HL-60/S4 treated with phorbol 12-myristate 13-acetate at 8.2 ng/mL for 4 days and 3 days (cell line): ENCODE data around the gene CASZ1.

Experiments
- in situ Hi-C: fragments of 300-500 bp; cut with MboI; formaldehyde crosslinking; loops from 2 replicates; pipeline ENCODE4 v1.15.0; 2022; ENCODE audit warnings: low sequenced_read_pairs

Gene CASZ1

DNA sequence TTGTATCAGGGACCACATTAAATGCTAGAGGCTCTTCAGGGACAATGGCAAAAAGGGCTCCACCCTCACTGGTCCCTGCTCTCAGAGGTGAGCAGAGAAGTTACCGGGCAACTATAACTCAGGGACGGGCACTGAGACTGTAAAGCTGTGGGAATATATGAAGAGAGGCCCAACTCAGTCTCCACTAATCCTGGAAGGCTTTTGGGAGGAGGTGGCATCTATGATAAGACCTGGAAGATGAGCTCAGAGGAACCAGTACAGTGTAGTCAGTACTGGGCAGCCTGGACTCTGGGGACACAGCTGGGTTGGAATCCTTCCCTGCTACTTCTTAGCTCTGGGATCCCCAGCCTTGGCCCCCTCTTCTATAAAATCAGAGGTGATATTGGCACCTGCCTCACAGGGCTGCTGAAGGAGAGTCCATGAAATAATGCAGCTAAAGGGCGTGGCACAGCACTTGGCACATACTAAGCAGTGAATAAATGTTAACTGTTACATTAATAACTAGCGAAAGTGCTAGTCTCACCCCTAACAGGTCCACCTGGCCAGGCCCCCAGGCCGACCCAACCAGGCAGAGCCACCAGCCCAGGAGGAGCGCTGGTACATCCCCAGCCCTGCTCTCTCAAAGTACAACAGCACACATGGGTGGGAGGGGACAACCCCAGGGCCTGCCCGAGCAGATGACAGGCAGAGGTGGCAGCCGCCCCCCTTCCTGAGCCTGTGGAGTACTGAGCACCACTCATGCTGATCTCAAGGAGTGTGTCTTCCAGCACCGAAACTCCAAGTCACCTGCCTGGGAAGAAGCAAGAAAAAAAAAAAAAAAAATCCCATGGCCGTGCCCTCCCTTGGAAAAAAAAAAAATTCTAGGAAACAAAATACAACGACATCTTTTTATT is 62.7 kb downstream of the CASZ1 start:
- in situ Hi-C loops, result no loop called here

DNA sequence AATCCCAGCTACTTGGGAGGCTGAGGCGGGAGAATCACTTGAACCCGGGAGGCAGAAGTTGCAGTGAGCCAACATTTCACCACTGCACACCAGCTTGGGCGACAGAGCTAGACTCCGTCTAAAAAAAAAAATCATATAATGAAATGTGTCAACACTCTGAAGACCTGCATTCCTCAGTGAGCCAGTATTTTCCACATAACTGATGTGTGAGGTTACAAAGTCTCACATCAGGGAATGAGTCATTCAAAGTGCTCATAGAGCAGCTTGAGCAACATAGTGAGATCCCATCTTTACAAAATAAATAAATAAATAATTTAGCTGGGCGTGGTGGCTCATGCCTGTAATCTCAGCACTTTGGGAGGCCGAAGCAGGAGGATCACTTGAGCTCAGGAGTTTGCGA is 65.5 kb downstream of the CASZ1 start:
- in situ Hi-C loops, result no loop called here

DNA sequence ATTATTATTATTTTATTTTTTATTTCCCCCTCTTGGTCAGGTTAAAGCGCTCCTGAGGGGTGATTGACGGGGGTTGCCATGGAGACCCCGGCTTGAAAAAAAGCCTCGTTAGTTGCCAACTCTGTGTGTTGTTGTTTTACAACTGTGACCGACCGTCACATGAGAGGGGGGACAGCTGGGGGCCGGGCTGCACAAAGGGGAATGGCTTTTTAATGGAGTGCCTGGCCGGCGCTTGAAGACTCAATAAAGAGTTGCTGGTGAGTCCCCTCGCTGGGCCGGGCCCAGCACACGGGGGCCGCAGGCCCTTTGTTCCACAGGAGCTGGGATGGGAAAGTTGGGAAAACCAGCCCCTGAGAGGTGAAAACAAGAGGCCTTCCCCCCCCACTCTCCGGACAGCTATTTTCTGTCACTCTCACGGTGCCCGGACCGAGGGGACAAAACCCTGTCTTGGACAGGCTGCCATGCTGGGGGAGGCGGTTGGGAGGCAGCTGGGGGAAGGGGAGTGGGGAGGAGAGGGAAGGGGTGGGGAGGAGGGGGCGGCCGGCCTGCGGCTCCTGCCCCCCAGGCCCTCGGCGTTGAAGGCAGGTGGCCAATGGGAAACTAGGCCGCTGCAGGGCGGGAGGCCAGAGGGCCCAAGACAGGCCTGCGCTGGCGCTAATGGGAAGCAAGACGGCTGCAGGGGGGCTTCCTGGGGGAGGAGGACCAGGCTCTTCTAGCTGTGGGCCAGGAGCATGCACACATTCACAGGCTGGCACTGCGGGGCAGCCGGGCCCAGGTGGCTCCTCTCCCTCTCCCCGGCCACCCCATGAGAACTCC is 67.6 kb downstream of the CASZ1 start:
- in situ Hi-C loops, result no loop called here

DNA sequence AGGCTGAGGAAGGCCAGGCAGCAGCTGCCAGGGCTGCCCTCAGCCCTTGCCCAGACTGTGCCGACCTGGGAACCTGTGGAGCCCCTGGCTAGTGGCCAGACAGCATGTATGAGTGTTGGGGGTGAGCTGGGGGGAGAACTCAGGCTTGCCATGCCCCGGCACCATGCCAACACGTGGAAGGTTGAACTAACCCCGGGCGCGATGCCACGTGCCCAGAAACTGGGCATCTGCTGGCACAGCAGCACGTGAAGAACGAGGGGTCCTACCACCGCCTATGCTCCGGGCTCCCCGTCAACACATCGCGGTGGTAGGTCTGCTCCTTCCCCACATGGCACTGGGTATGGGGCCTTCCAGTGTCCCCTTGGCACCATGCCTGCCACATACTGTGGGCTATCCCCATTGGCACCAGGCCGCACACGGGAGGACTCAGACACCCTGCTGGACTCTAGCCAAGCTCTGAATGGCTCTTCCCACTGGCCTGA is 68.7 kb downstream of the CASZ1 start:
- in situ Hi-C loops, result no loop called here

DNA sequence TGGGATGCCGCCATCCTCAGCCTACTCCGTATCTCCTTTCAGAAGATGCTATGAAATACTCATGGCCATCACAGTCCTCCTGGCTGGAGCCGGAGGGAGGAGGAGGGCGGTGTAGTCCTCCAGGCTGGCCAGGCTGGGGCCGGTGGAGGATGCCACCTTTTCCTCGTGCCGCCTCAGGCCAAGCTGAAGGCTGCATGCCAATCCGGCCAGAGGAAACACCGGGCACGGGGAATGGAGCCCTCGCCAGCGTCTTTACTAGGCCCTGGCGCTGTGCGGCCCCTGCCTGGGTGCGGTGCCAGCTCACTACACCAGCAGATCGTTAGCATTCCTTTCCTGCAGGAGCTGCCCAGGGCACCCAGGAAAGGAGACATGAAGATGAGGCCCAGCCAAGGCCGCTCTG is 70.1 kb downstream of the CASZ1 start:
- in situ Hi-C loops, result no loop called here

DNA sequence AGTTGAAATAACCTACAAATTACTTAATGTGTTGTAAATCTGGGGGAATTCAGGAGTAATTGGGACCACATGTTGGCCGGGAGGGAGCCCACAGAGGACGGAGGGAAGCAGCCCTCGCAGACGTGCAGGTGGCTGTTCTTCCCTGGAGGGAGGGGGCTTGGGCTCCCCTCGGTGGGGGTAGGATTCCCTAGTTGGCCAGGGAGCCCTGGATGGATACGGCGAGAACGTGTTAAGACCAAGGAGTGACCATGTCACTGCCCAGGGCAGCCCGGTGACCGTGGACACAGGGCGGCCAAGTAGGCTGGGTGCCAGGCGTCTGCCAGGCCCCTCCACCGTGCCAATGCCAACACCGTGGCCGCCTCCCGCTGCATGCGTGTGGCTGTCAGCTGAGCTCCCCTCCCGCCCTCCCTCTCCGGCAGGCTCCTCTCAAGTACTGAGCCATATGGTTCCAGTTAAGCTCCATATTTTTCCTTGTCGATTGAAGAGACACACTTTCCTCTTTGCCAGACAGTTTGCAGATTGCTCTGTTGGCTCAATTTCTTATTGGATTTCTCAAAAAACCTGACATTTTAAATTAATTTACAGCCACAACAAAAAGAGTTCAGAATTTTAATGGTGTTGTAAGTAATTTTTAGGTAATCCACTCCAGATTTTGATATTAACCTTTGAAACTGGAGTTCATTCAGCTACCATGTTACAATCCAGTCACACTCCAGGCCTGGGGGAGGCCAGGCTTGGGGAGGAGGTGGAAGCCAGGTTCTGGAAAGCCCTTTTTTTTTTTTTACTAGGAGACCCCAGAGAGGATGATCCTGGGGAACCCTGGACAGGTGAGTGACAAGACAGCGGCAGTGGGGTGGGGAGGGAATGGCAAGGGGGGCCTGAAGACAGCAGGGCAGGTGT is 71.2 kb downstream of the CASZ1 start:
- in situ Hi-C loops, result no loop called here

DNA sequence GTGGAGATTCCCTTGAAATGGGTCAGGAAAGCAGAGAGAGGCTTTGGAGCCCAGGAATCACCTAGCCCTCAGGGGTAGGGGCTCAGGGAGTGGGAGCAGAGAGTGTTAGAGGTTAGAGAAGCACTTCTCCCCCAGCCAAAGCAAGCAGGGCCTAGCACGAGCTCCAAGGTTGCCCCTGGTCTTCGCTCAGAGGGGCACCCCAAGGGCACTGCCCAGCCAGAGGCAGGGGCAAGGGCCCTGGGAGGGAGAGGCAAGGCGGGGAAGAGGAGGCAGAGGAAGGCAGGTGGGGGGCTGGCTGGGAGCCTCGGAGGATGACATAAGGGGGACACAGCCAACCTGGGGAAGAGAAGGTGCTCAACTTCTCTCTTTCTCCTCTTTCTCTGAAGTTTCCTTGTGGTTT is 71.9 kb downstream of the CASZ1 start:
- in situ Hi-C loops, result no loop called here

DNA sequence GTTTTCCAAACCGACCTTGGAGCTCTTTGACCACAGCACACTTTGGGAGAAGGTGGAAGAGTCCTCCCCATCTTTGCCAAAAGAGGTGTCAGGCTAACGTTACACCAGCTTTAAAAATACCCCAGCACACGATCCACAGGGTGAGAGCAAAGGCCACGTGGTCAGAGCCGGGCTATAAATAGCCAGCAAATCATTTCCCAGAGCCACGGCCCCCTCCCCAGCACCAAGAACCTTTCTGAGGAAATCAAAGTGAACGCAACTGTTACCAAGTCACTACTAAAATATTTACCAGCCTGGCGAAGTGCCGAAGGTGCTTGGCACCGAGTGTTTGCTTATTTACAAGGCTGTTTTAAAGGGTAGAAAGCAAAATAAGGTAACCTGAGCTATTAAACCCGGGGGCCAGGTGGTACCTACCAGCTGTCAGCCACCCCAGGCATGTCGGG is 72.4 kb downstream of the CASZ1 start:
- in situ Hi-C loops, result no loop called here

DNA sequence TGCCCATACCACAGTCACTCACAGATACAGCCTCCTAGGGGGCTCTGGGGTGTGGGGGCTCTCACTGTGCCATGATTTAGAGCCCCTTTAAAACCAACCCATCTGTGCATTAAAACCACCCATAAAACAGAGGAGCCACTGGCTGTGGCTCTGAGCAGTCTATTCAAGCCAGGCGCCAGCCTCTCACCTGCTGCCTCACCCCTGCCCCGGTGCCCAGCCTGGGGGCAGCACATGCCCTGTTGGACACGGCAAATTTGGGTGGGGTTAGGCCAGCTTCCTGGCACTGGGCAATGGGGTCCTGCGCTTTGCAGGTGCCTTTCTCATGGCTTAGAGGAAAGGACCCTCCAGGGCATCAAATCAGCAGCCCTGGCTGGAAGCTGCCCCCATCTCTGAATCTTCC is 73.1 kb downstream of the CASZ1 start:
- in situ Hi-C loops, result no loop called here

DNA sequence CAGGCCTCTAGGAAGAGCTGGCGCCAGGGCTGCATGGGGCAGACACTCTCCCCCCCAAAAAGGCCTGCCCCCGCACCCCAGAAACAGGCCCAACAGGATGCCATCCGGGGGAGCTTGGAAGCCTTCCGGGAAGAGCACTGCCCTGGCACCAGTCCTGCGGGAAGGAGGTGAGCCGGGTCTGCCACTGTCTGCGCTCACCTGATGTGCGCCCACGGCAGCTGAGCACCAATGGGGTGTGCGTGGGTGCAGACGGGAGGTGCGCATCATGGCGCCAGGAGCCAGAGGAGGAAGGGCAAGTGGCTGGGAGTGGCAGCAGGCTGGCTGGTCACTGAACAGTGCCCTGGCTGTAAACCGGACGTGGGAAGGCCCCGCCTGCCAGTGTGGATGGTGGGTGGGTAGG is 73.6 kb downstream of the CASZ1 start:
- in situ Hi-C loops, result no loop called here

DNA sequence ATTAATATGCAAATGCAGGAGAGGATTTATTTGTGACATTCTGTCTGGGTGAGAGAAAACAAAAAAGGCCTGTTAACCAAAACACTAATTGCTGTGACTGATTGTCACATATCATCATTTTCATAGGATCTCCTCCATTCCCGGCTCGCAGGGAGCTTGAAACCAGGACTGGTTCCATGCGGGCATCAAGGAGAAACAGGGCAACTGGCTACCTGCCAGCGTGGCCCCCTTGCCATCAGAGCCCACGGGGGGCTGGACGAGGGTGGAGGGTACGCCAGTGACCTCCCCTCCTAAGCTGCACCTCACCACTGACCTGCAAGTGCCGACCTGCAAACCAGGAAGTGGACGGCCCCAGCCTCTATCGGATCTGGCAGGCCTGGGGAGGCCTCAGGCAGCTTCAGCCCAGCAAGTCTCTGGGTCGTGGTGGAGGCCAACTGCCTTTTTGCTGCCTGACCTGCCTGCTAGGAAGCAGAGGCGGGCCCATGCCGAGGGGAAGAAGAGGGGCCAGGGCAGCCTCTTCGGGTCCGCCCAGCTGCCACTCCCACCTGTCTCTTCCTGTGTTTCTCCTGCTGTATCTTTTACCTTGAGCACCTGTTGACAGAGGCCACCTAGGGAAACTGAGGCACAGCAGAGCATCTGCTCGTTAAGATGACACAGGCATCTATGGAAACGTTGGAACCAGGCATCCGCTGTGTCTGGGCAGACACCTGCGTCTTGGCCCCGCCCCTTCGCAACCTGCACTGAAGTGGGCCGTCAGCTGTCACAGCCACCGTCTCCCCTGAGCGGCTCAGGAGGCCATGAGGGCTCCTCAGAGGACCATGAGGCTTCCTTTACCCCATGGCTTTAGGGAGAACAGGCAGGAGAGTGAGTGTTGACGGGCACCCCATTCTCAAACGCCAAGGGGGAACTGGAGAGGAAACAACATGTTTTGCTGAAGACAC is 74.8 kb downstream of the CASZ1 start:
- in situ Hi-C loops, result no loop called here

DNA sequence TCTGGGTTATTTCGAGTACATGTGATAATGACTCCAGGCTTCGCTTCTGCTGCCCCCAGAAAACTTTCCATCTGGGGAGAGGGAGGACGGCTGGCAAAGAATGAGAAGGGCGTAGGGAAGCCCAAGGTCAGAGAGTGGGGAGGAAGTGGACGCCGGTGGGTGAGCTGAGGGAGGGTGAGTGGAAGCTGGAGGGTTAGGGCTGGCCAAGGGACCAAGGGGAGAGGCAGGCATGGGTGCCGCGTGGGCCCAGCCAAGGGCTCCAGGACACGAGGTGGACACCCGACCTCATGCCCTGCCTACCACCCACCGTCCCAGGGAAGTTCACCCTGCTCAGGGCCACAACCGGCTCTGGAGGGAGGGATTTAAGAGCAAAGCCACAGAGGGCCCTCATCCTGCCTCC is 75.8 kb downstream of the CASZ1 start:
- in situ Hi-C loops, result no loop called here

DNA sequence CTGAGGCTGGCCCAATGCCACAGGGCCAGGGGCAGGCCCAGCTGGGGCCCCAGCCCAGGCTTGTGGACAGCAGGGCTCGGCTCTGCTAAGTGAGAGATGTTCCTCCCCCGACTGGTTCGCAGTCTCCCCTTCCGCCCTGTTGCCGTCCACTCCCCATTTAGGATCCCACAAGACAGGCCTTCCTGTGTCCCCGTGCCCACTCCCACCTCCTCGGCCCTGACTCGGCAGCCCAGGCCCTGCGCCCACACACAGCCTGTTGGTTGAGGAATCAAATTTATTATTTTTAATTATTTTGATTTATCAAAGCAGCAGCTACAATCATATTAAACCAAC is 78.4 kb downstream of the CASZ1 start:
- in situ Hi-C loops, result no loop called here

DNA sequence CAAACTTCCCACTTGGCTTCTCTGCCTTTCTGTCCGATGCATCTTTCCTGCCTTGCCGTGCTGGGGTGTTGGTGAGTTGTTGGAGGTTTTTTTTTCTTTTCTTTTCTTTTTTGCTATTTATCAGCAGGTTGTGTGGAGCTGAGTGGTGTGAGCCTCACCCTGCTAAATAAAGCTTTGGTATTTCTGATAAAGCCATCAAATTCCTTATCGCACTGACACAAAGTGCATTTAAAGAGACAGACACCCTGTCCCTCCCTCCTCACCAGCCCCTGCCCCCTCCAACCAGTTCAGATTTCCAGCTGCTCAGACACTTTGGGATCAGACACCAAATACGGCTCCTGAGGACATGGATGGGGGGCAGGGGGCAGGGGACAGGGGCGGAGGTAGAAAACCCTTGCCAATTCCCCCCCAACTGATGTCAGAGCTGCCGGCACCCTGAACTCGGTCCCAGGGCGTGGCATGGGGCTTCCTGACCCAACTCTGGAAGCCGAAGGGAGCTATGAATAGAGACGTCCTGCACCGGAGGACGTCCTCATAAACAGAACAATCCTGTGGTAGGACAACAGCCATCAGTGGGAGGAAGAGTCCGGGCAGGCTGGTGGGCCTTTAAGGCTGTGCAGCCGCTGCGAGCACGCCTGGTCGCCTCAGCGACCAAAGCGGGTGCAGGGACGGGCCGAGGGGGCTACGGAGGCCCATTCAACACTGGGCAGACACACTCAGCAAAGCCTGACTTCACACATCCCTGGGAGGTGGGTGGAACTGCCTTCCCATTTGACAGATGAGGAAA is 79.0 kb downstream of the CASZ1 start:
- in situ Hi-C loops, result no loop called here

DNA sequence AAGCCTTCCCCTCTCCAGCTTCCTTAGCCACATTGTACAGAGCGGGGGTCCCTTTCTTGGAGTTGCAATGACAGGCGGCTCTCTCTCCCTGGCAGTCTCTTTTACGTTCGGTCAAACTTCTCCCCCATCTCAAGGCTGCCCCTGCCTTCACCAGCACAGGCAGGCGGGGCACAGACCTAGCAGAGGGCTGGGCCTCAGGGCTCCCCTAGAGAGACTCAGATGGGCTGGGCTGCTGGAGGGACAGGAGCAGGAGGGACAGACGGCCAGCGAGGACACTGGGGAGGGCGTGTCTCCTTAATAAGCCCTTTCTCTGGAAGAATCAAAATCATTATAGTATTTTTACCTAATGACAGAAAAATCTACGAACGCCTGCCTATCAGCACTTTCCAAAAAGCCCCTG is 79.6 kb downstream of the CASZ1 start:
- in situ Hi-C loops, result no loop called here

DNA sequence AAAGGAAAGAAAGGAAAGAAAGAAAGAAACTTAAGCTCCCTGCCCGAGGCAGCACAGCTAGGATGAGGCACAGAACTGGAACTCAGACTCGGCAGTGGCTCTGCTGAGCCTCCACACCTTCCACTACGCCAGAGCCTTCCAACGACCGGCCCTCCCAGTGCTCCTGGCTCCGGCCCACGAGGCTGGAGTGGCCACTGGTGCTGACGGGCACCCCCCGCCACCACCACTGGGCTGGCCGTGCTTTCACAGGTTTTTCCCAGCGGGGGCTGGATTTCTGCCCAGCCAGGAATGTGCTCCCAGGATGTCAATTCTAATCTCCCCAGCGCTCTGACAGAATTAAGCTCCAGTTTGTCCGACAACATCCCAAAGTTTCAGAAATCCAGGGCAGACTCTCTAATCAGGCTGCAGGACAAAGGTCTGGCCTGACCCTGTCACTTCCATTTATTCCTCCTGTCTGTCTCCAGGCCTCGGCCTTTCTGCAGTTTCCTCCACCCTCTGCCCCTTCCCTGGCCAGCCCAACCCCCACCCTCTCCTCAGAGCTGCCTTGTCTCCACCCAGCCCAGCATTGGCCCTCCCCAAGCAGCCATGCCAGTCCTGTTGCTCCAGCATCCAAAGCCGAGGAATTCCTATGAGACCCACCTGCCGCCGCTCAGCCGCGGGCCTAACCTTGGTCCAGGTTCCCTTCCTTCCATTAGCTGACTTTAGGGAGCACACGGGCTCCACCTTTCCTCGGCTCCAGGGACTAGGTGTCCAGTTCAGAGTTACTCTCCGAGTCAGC is 81.9 kb downstream of the CASZ1 start:
- in situ Hi-C loops, result no loop called here

DNA sequence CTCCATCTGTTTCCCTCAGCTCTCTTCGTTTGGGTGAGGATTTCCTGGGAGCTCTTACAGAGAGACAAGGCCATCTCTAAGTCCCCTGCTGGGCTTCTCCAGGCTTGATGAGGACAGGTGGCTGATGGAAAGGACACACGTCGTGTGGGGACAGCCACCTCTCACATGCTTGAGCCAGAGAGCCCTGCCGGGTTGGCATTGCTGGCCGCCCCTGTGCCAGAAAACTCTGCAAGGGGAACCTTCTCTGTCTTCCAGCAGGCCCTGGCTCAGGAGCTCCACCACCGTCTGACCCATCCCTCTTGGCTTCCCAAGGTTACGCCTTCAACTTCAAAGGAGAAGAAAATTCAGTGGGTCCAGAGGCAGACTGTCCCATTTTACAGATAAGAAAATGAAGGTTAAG is 82.8 kb downstream of the CASZ1 start:
- in situ Hi-C loops, result no loop called here

DNA sequence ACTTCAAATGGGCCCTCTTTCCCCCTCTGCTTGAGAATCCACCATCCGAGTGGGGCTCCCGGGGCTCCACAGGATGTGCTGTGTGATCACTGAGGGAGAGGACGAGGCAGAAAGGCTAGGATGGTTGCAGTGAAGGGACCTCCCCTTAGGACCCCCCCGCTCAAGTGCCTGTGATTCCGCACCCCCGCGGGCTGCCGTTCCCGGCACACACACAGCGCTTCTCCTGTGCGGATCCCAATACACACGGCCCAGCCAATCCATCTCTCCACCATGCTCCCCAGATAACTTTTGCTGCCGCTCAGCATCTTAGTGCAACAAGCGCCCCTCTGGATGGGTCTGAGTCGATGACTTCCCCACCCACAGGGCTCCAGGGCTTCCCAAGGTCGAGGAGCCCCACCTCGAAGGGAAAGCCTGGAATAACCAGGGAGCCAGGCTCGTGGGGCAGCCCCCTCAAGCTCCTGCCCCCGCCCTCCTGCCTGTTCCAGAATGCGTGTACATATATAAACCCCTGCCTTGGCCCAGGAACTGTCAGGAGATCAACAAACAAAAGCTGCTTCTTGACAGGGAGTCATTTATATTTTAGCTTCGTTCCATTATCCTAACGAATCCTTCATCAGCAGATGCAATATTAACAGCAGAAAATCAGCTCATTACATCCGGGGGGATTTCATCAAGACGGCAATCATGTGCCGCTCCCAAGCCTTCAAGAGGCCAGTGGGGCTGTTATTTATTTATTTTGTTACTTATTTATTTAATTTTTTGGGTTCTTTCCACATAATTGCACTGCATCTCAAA is 83.7 kb downstream of the CASZ1 start:
- in situ Hi-C loops, result no loop called here
